Measurements from ENCODE around the gene NDUFS1. TPM values are rescaled to one million over a fixed set of nuclear protein-coding genes. Genes with fewer than 3 reads are reported as not detected.

Gene NDUFS1
- total and polyA plus RNA-seq, 5 donors = 132 to 299 (median 251) TPM

DNA sequence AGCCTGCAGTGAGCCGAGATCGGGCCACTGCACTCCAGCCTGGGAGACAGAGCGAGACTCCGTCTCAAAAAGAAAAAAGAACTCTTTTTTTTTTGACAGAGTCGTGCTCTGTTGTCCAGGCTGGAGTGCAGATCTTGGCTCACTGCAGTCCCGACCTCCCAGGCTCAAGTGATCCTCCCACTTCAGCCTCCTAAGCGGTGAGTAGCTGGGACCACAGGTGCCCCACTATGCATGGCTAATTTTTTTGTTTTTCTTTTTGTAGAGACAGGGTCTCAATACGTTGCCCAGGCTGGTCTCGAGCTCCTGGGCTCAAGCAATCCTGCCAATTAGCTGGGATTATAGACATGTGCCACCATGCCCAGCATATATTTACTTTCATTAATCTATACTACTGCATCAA is 60.8 kb downstream of the NDUFS1 start:
- Histone ChIP-seq H3K27me3 (ENCODE audit: control insufficient read depth, insufficient read depth) (no peaks in the 10 kb centered on the region), H3K4me1 (ENCODE audit: control insufficient read depth, insufficient read depth, low read length) (no peaks in the 10 kb centered on the region), H3K9me3 (ENCODE audit: control insufficient read depth, low read length) (no peaks in the 10 kb centered on the region), H3K27ac (ENCODE audit: low read length) (no peak overlapping the region), H3K4me3 (ENCODE audit: low read length) (no peak overlapping the region)
- 93% methylated on average over 9 of the region's 9 CpGs for WGBS
- intact Hi-C loops (cut with DNase I) = no loop called here
- DNase-seq (no peak), ATAC-seq (no peak)

DNA sequence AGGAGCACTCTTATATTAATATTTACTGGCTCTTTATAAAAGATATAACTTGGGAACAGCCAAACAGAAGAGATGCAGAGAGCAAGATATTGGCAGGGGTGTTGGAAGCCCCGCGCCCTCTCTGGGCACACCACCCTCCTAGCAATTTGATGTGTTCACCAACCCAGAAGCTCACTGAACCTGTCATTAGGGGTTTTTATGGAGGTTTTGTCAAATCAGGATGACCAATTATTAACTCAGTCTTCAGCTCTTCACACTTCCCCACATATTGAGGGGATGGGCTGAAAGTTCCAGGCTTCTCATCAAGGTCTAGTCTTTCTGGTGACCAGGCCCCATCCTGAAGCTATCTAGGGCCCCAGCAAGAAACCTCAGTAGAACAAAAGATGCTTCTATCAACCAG is 62.4 kb downstream of the NDUFS1 start:
- WGBS = 99% methylated on average over 2 of the region's 2 CpGs
- Histone ChIP-seq H3K27me3 (ENCODE audit: control insufficient read depth, insufficient read depth) (no peaks in the 10 kb centered on the region), H3K4me1 (ENCODE audit: control insufficient read depth, insufficient read depth, low read length) (no peaks in the 10 kb centered on the region), H3K9me3 (ENCODE audit: control insufficient read depth, low read length) (no peaks in the 10 kb centered on the region), H3K4me3 (ENCODE audit: low read length) (no peak overlapping the region), H3K27ac (ENCODE audit: low read length) (no peak overlapping the region)
- DNase-seq (no peak), ATAC-seq (no peak)
- intact Hi-C loops (cut with DNase I) = no loop called here

DNA sequence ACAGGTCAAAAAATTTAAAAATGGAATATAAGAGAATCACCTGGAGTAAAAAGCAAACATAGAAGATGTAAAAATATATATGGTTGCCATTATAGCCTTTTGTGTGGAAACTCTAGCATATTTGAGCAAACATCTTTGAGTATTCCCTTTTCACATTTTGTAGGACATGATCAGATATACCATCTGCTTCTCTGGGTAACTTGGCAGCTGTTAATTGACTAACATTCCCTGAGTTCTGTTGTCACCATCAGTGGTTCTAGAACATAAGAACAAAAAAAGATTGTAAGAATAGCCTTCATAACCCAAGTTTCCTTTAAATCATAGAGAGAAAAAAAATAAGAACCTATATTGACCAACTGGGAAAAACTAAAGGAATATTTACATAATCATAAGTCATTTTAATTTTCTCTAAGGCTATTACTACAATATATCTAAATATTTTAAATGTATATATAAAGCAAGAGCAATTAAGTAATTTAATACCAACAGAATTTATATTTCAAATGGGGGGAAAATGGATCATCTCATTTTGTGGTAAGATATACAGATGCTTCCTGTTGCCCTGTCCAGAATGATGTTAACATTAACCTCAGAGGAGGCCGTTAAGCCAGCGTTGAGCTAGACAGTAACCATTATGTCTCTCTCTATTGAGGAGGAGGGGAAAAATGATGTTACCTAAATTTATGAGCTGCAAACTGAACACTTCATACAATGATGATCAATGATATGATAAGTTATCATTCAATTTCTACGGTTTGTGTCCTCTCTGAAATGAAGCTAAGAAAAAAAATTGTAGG is 63.5 kb downstream of the NDUFS1 start:
- WGBS = 60% methylated on average over 3 of the region's 3 CpGs
- DNase-seq (no peak), ATAC-seq (no peak)
- intact Hi-C loops (cut with DNase I) = no loop called here
- no peaks in the 10 kb centered on the region for H3K9me3 ChIP-seq (ENCODE audit: control insufficient read depth, low read length)
- no peaks in the 10 kb centered on the region for H3K4me1 ChIP-seq (ENCODE audit: control insufficient read depth, insufficient read depth, low read length)
- H3K4me3 ChIP-seq (ENCODE audit: low read length) = no peak overlapping the region
- H3K27me3 ChIP-seq (ENCODE audit: control insufficient read depth, insufficient read depth) = no peaks in the 10 kb centered on the region
- H3K27ac ChIP-seq (ENCODE audit: low read length) = no peak overlapping the region

DNA sequence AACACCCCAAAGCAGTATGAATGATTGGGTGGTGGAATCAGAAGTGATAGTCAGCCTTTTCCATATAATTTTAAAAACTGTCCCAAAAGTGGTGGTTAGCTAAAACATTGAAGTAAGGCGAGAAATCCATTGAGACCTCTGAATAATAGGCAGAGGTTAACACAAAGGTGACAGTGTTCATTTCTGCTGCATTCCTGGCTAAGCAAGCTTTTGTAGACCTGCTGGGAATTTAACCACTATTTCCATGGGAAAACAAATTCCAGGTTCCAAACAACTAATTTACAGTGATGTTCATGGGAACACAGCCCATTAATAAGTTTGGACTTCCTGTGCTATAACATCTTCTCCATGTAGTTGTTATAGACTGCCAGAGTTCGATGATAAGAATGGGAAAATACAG is 66.9 kb downstream of the NDUFS1 start:
- 85% methylated on average over 2 of the region's 2 CpGs for WGBS
- intact Hi-C loops (cut with DNase I) = no loop called here
- ATAC-seq (no peak), DNase-seq (no peak)
- H3K27me3 ChIP-seq (ENCODE audit: control insufficient read depth, insufficient read depth) = no peaks in the 10 kb centered on the region
- no peaks in the 10 kb centered on the region for H3K9me3 ChIP-seq (ENCODE audit: control insufficient read depth, low read length)
- H3K4me1 ChIP-seq (ENCODE audit: control insufficient read depth, insufficient read depth, low read length) = no peaks in the 10 kb centered on the region
- no peak overlapping the region for H3K27ac ChIP-seq (ENCODE audit: low read length)
- H3K4me3 ChIP-seq (ENCODE audit: low read length) = no peak overlapping the region

DNA sequence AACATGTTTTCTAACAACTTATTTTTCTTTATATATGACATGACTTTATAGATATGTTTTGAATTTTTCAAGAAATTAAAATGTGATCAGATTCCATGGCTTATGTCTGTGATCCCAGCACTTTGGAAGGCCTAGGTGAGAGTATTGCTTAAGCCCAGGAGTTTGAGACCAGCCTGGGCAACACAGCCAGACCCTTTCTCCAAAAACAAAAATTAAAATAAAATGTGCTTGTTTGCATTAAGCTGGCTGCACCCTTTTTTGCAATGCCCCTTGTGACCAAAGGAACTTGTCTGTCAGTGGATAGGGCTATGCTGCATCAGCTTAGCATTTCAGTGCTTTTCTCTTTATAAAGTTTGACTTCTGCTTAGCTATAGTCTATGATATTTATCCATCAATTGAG is 71.0 kb downstream of the NDUFS1 start:
- Histone ChIP-seq H3K27ac (ENCODE audit: low read length) (no peak overlapping the region), H3K27me3 (ENCODE audit: control insufficient read depth, insufficient read depth) (no peaks in the 10 kb centered on the region), H3K9me3 (ENCODE audit: control insufficient read depth, low read length) (no peaks in the 10 kb centered on the region), H3K4me1 (ENCODE audit: control insufficient read depth, insufficient read depth, low read length) (peaks cover 4% of the 10 kb centered on the region), H3K4me3 (ENCODE audit: low read length) (no peak overlapping the region)
- no peak for ATAC-seq
- intact Hi-C loops (cut with DNase I) = no loop called here
- DNase-seq = no peak

DNA sequence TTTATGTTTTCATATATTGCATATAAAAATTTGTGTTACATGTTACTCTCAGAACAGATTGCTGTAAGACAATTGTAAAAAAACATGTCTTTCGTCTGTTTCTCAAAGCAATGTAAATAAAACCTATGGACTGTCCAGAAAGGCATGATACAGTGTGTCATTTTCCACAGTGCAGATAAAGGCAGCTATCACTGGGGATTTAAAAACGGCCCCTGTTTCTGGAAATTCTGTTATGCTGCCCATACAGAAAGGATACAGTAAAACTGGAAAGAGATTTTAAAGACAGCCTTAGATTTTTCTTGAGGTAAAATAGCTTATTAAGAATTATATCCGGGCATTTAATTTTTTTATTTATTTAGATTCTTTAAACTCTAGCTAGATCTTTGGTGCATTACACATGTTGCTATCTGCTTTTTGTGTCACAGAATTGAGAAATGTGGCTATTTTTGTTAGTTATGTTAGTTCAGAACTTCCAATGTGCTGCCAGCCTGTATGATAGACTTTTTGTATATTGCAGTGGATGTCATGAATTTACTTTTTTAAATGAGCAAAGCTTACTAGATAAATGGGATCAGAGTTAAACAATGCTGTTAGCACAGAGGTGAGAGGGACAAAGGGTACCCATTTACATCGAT is 72.4 kb downstream of the NDUFS1 start:
- H3K9me3 ChIP-seq (ENCODE audit: control insufficient read depth, low read length) = no peaks in the 10 kb centered on the region
- intact Hi-C loops (cut with DNase I) = no loop called here
- H3K27me3 ChIP-seq (ENCODE audit: control insufficient read depth, insufficient read depth) = no peaks in the 10 kb centered on the region
- under 1% methylated on average over 4 of the region's 4 CpGs for WGBS
- peaks cover 4% of the 10 kb centered on the region for H3K4me1 ChIP-seq (ENCODE audit: control insufficient read depth, insufficient read depth, low read length)
- ATAC-seq (no peak), DNase-seq (no peak)
- peak overlapping the region; percentile 31 for H3K27ac ChIP-seq (ENCODE audit: low read length)
- H3K4me3 ChIP-seq (ENCODE audit: low read length) = peak overlapping the region; percentile 99

DNA sequence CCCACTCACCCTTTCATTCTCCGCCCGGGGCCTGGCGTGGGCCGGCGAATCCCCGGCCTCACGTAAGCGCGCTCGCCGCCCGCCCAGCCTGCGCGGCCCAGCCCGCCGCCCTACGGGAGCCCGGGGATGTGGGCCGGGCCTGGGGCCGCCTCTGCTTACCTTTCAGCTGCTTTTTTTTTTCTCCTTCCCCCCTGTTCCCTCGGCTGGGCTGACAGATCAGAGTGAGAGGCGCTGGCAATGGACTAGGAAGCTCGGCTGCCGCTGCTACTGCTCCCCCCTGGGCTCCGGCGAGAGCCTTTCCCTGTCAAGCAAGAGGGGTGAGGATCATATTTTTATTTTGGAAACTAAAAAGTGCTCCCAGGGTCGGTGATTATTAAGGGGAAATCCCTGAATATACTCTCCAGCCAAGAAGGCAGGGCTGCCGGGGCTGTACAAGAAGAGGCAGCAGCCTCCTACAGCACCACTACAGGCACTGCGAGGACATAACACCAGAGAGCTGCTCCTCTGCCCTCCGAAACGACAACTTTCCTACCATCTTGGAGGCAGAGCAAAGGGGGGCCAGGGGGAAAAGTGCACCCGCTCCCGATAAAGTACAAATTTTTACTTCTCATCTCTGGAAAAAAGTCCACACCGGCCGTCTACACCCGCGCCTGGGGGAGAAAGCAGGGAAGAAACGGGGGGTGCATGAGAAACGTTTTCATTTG is 73.3 kb downstream of the NDUFS1 start, which contains the start of gene INO80D:
TSS of gene INO80D (minus strand) at position 433 of the 704 bp plus-strand sequence. CDS start 23,158 bp downstream, outside the sequence.
- H3K27me3 ChIP-seq (ENCODE audit: control insufficient read depth, insufficient read depth) = no peaks in the 10 kb centered on the region
- ATAC-seq (peak; percentile 89 to 92), DNase-seq (peak; percentile 81 to 87 (median 85))
- H3K27ac ChIP-seq (ENCODE audit: low read length) = peak within 1 kb of the TSS; percentile 93
- intact Hi-C loops (cut with DNase I) = no loop called here
- H3K9me3 ChIP-seq (ENCODE audit: control insufficient read depth, low read length) = no peaks in the 10 kb centered on the region
- peak within 1 kb of the TSS; percentile 99 for H3K4me3 ChIP-seq (ENCODE audit: low read length)
- under 1% methylated on average over 39 of the region's 39 CpGs for WGBS
- H3K4me1 ChIP-seq (ENCODE audit: control insufficient read depth, insufficient read depth, low read length) = peaks cover 4% of the 10 kb centered on the region

DNA sequence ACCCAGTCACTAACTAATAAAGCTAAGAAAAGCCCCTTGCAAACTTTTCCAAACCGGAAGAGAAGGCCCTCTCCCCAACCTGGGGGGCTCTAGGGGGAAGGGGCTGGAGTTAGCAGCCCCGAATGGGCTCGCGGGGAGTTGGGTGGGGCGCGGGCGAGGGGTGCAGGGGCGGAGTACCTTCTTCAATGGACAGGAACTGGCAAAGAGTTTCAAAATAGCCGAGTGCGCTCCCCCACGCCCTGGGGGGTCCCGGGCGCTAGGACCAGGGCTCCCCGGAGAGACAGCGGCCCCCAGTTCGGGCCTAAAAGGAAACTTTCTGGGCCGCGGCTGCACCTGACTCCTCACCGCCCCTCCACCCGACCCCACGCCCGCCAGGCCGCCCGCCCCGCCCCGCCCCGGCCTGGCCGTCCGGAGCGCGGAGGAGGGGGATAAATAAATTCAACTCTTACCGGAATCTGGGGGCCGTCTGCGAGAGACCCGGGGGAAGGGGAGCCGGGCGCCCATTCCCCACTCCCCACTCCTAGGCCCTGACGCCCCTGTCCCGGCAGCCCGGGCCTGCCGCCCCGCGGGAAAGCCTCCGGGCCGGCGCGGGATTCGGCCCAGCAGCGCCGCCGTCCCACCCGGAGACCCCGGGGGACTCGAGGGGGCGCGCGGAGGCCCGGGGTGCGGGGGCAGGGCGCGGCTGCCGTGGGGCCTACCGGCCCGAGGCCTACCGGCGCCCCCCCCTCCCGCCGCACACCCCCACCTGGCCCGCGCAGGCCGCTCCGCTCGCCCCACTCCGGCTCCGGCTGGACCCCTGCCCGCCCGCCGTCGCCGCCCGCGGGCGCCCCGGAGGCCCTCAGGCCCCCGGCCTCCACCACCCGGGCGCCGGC is 74.1 kb downstream of the NDUFS1 start:
- H3K27ac ChIP-seq (ENCODE audit: low read length) = peak overlapping the region; percentile 93
- peaks cover 4% of the 10 kb centered on the region for H3K4me1 ChIP-seq (ENCODE audit: control insufficient read depth, insufficient read depth, low read length)
- intact Hi-C loops (cut with DNase I) = no loop called here
- DNase-seq = peak; percentile 38 to 81 (median 69)
- H3K9me3 ChIP-seq (ENCODE audit: control insufficient read depth, low read length) = no peaks in the 10 kb centered on the region
- peak; percentile 42 to 63 for ATAC-seq
- H3K4me3 ChIP-seq (ENCODE audit: low read length) = peak overlapping the region; percentile 99
- no peaks in the 10 kb centered on the region for H3K27me3 ChIP-seq (ENCODE audit: control insufficient read depth, insufficient read depth)
- WGBS = under 1% methylated on average over 85 of the region's 88 CpGs

DNA sequence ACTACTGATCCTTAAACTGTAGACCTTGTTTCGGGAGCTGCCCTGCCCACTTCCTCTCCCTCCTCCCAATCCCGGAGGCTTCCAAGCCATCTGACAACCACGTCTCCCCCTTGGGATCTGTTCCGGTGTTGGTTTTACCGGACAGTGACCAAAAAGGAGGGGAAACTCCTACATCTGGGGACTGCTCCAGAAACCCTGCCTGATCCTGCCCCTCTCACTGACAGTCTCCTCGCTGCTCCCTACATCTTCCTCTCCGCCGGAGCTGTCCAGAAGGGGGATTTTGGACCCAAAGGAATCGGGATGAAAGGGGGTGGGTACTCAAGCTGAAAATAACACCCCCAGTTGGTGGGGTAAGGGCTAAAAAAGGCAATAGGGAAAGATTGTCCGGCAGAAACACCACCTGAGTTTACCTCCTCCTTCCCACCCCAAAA is 74.8 kb downstream of the NDUFS1 start:
- peaks cover 4% of the 10 kb centered on the region for H3K4me1 ChIP-seq (ENCODE audit: control insufficient read depth, insufficient read depth, low read length)
- DNase-seq = peak; percentile 63 to 75 (median 75)
- H3K4me3 ChIP-seq (ENCODE audit: low read length) = peak overlapping the region; percentile 99
- intact Hi-C loops (cut with DNase I) = no loop called here
- ATAC-seq = peak; percentile 77 to 86
- H3K27ac ChIP-seq (ENCODE audit: low read length) = peak overlapping the region; percentile 93
- H3K9me3 ChIP-seq (ENCODE audit: control insufficient read depth, low read length) = no peaks in the 10 kb centered on the region
- 0% methylated on average over 10 of the region's 10 CpGs for WGBS
- H3K27me3 ChIP-seq (ENCODE audit: control insufficient read depth, insufficient read depth) = no peaks in the 10 kb centered on the region

DNA sequence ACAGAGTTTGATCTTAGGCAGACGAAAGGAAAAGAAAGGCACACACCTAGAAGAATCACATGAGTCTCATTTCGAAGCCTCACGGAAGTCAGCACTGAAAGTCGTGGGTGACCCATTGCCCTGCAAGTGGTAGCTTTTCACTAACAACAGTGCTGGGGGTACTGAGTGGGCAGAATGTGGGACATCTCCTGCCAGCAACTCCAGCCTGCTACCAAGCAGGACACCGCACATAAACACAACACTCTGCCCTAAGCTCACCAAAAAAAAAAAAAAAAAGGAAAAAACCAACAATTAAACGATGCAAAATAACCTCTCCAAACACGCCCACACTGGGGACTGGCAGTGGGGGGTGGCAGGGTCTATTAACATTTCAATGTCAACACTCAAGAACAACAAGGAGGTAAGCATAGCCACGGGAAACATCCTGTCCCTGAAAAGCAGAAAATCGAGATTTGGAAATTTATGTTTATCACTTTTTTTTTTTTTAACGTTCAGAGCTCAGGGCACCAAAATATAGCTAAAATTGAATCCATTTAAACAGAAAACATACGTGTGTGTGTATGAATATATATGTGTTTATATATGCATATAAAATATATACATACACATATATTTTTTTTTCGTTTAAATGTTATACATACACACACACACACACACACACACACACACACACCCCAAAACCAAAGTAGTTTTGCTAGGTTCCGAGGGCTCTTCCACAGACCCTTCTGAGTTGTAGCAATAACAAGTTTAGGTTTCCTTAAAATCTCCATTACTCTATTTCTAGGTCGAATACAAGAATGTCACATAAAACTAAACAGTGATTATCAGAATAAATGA is 75.4 kb downstream of the NDUFS1 start:
- no peaks in the 10 kb centered on the region for H3K9me3 ChIP-seq (ENCODE audit: control insufficient read depth, low read length)
- peak overlapping the region; percentile 43 for H3K27ac ChIP-seq (ENCODE audit: low read length)
- no peak for DNase-seq
- no peak for ATAC-seq
- 9% methylated on average over 14 of the region's 14 CpGs for WGBS
- H3K27me3 ChIP-seq (ENCODE audit: control insufficient read depth, insufficient read depth) = no peaks in the 10 kb centered on the region
- H3K4me3 ChIP-seq (ENCODE audit: low read length) = peak overlapping the region; percentile 99
- H3K4me1 ChIP-seq (ENCODE audit: control insufficient read depth, insufficient read depth, low read length) = peaks cover 4% of the 10 kb centered on the region
- intact Hi-C loops (cut with DNase I) = no loop called here

Measured in right cardiac atrium (tissue), 5 donors.